Heart left ventricle (tissue), 13 donors: Measurements from ENCODE around the gene PREX1.

Experiments used
- POLR2A ChIP-seq, 2 donors: fragments of 450-650 bp; IDR thresholded peaks; one replicate each; pipeline ENCODE4 v1.6.1; 2017; ENCODE audit warnings: antibody characterized with exemption in 2 of 2, mild to moderate bottlenecking in 2 of 2, moderate library complexity in 2 of 2
- TF ChIP-seq, protein P1 (sequence below), 12 donors: fragments of 200-600 bp; sonication (generic) in 4 of 12; IDR thresholded peaks; one replicate each; pipeline versions ENCODE4 v1.5.0 to v1.8.0; 2018 to 2022; ENCODE audit warnings: antibody characterized with exemption in 12 of 12, mild to moderate bottlenecking in 5 of 12
- donor health status: ischemic (EF 13 %, LVEDD 7.1; RV severe dilation, severe dysfunction).
- donor health status: DM: no; HTN: yes; CAD: no.
- donor health status: DM: no; HTN: no; CAD: no.
- donor health status: ischemic (EF 25% LVEDD 6.9; RV normal size, moderate dysfunction).
- donor health status: ischemic (EF 25% LVEDD 5.7; RV mildly dilated, moderate dysfunction).
- donor health status: ischemic (EF 35%, LVEDD 5.7; RV mildly dilated, moderate dysfunction).
- donor health status: nonischemic (EF 11% LVEDD 7.7; RV severe dilation, severe dysfunction).
- donor health status: DM: yes; HTN: yes; CAD: no.
- donor health status: PGD.
- donor health status: ischemic (EF 29% LVEDD 5.4; RV normal size, mild dysfunction).
- donor health status: nonischemic (EF 23%, LVEDD 6.1; RV moderate dilation, normal function).

DNA sequence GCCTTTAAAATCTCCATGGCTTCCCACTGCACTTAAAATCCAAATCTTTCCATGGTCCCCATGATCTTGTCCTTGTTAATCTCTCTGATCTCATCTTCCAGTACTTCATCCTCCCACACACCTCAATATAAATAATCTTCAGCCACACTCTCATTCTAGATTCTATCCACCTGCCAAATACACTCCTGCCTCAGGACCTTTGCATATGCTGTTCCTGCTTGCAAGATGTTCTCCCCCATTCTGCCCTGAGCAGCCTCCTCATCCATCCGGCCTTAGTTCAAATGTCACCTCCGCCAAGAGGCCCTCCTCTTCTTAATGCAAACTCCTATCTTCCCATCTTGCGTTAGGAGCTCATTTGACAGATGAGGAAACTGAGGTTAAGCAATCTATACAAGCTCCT lies 77.4 kb downstream of the PREX1 start:
- TF ChIP-seq, protein P1, sequence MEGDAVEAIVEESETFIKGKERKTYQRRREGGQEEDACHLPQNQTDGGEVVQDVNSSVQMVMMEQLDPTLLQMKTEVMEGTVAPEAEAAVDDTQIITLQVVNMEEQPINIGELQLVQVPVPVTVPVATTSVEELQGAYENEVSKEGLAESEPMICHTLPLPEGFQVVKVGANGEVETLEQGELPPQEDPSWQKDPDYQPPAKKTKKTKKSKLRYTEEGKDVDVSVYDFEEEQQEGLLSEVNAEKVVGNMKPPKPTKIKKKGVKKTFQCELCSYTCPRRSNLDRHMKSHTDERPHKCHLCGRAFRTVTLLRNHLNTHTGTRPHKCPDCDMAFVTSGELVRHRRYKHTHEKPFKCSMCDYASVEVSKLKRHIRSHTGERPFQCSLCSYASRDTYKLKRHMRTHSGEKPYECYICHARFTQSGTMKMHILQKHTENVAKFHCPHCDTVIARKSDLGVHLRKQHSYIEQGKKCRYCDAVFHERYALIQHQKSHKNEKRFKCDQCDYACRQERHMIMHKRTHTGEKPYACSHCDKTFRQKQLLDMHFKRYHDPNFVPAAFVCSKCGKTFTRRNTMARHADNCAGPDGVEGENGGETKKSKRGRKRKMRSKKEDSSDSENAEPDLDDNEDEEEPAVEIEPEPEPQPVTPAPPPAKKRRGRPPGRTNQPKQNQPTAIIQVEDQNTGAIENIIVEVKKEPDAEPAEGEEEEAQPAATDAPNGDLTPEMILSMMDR (IDR thresholded peaks at IDR 0.05) = no peak
- TF ChIP-seq POLR2A (IDR thresholded peaks at IDR 0.05) = no peak
